GM21576 (cell line): ENCODE measurements around the gene FRAS1.
"Not testable (repeated sequence)": the region's sequence is repeated elsewhere in the genome, so short reads cannot be mapped to it uniquely, and the experiment has no call there.

Experiments used
- ATAC-seq: cut with Tn5 transposase; IDR thresholded peaks from one replicate; pipeline ENCODE4 v1.9.1; 2021; ENCODE audit warnings: mild to moderate bottlenecking, moderate library complexity; ENCODE audit not compliant: unreplicated experiment

Gene FRAS1

GRCh38 chr4:78208896-78209295 lies 151.8 kb downstream of the FRAS1 start:
- not testable (repeated sequence) for ATAC-seq

GRCh38 chr4:78210694-78211410 lies 153.7 kb downstream of the FRAS1 start:
- no peak for ATAC-seq

- ATAC-seq = no peak
Observed at GRCh38 chr4:78213218-78213617, 156.1 kb downstream of the FRAS1 start.

GRCh38 chr4:78214078-78214477 lies 157.0 kb downstream of the FRAS1 start:
- no peak for ATAC-seq

- no peak for ATAC-seq
Observed at GRCh38 chr4:78217557-78217956, 160.4 kb downstream of the FRAS1 start.

GRCh38 chr4:78218260-78218659 lies 161.1 kb downstream of the FRAS1 start:
- ATAC-seq = no peak

GRCh38 chr4:78219825-78220224 lies 162.7 kb downstream of the FRAS1 start:
- ATAC-seq = no peak

- ATAC-seq = no peak
Observed at GRCh38 chr4:78220283-78220682, 163.2 kb downstream of the FRAS1 start.

GRCh38 chr4:78222575-78223186 lies 165.6 kb downstream of the FRAS1 start:
- no peak for ATAC-seq

GRCh38 chr4:78225236-78225635 lies 168.1 kb downstream of the FRAS1 start:
- ATAC-seq = no peak

- ATAC-seq = no peak
Observed at GRCh38 chr4:78226279-78226678, 169.2 kb downstream of the FRAS1 start.

GRCh38 chr4:78227411-78228057 lies 170.4 kb downstream of the FRAS1 start:
- ATAC-seq = no peak

GRCh38 chr4:78235800-78236199 lies 178.7 kb downstream of the FRAS1 start:
- ATAC-seq = no peak

GRCh38 chr4:78237360-78237759 lies 180.2 kb downstream of the FRAS1 start:
- no peak for ATAC-seq

GRCh38 chr4:78242071-78242470 lies 184.9 kb downstream of the FRAS1 start:
- no peak for ATAC-seq

- no peak for ATAC-seq
Observed at GRCh38 chr4:78244705-78245485, 187.8 kb downstream of the FRAS1 start.

GRCh38 chr4:78247536-78248285 lies 190.6 kb downstream of the FRAS1 start:
- ATAC-seq = no peak

- ATAC-seq = no peak
Observed at GRCh38 chr4:78250500-78250899, 193.4 kb downstream of the FRAS1 start.

GRCh38 chr4:78252773-78253172 lies 195.7 kb downstream of the FRAS1 start:
- not testable (repeated sequence) for ATAC-seq

- no peak for ATAC-seq
Observed at GRCh38 chr4:78254893-78255292, 197.8 kb downstream of the FRAS1 start.

GRCh38 chr4:78265006-78265405 lies 207.9 kb downstream of the FRAS1 start:
- ATAC-seq = no peak
